Right kidney (tissue), 1 donor: ENCODE results near the gene RPS14.
"Not testable (repeated sequence)": the region's sequence is repeated elsewhere in the genome, so short reads cannot be mapped to it uniquely, and the experiment has no call there.

Source experiments
- DNase-seq: peaks from one replicate; pipeline ENCODE4 v3.0.0-alpha.2; 2016

RPS14 gene

GRCh38 chr5:150485693-150486401 lies 36.3 kb upstream of the RPS14 start:
- peak; percentile 85 for DNase-seq

GRCh38 chr5:150484964-150485692 lies 35.6 kb upstream of the RPS14 start:
- peak; percentile 76 for DNase-seq

- no peak for DNase-seq
Observed at GRCh38 chr5:150481972-150482406, 32.5 kb upstream of the RPS14 start.

- no peak for DNase-seq
Observed at GRCh38 chr5:150481708-150481965, 32.1 kb upstream of the RPS14 start.

- no peak for DNase-seq
Observed at GRCh38 chr5:150479416-150479815, 29.9 kb upstream of the RPS14 start.

- DNase-seq = not testable (repeated sequence)
Observed at GRCh38 chr5:150476568-150476967, 27.0 kb upstream of the RPS14 start.

GRCh38 chr5:150473673-150474358 lies 24.3 kb upstream of the RPS14 start:
- no peak for DNase-seq

- no peak for DNase-seq
Observed at GRCh38 chr5:150469718-150470469, 20.4 kb upstream of the RPS14 start.

- DNase-seq = no peak
Observed at GRCh38 chr5:150468206-150468605, 18.7 kb upstream of the RPS14 start.

GRCh38 chr5:150465927-150466326 lies 16.4 kb upstream of the RPS14 start:
- DNase-seq = no peak

GRCh38 chr5:150464554-150465012 lies 15.0 kb upstream of the RPS14 start:
- no peak for DNase-seq

- no peak for DNase-seq
Observed at GRCh38 chr5:150461231-150461630, 11.7 kb upstream of the RPS14 start.

- no peak for DNase-seq
Observed at GRCh38 chr5:150460781-150461180, 11.2 kb upstream of the RPS14 start.

GRCh38 chr5:150458802-150459557 lies 9.4 kb upstream of the RPS14 start:
- DNase-seq = peak; percentile 72

- no peak for DNase-seq
Observed at GRCh38 chr5:150457562-150458240, 8.2 kb upstream of the RPS14 start.

- DNase-seq = no peak
Observed at GRCh38 chr5:150457121-150457520, 7.6 kb upstream of the RPS14 start.

- DNase-seq = no peak
Observed at GRCh38 chr5:150454492-150455229, 5.1 kb upstream of the RPS14 start.

GRCh38 chr5:150454027-150454426 lies 4.5 kb upstream of the RPS14 start:
- DNase-seq = not testable (repeated sequence)

GRCh38 chr5:150452914-150453313 lies 3.4 kb upstream of the RPS14 start:
- DNase-seq = no peak

- DNase-seq = no peak
Observed at GRCh38 chr5:150451594-150451993, 2.1 kb upstream of the RPS14 start.
